HG03025 (cell line): ENCODE measurements around the gene TNRC6B.
"Not testable (repeated sequence)": the region's sequence is repeated elsewhere in the genome, so short reads cannot be mapped to it uniquely, and the experiment has no call there.

Source experiments
- ATAC-seq: cut with Tn5 transposase; IDR thresholded peaks from one replicate; pipeline ENCODE4 v1.9.1; 2021; ENCODE audit warnings: mild to moderate bottlenecking, moderate library complexity; ENCODE audit not compliant: unreplicated experiment, low FRiP score

The TNRC6B gene

GRCh38 chr22:40182231-40182835 is 4.6 kb downstream of the TNRC6B start:
- no peak for ATAC-seq

GRCh38 chr22:40183029-40183581 is 5.4 kb downstream of the TNRC6B start:
- ATAC-seq = no peak

GRCh38 chr22:40183603-40184002 is 5.9 kb downstream of the TNRC6B start:
- ATAC-seq = not testable (repeated sequence)

- ATAC-seq = no peak
These were observed 9.7 kb downstream of the TNRC6B start for GRCh38 chr22:40187389-40187788.

GRCh38 chr22:40189997-40190396 is 12.3 kb downstream of the TNRC6B start:
- ATAC-seq = no peak

- no peak for ATAC-seq
These were observed 12.8 kb downstream of the TNRC6B start for GRCh38 chr22:40190501-40190900.

GRCh38 chr22:40193429-40194421 is 16.0 kb downstream of the TNRC6B start:
- no peak for ATAC-seq

- no peak for ATAC-seq
These were observed 16.9 kb downstream of the TNRC6B start for GRCh38 chr22:40194656-40195055.

GRCh38 chr22:40196628-40197360 is 19.1 kb downstream of the TNRC6B start:
- no peak for ATAC-seq

GRCh38 chr22:40197421-40197820 is 19.7 kb downstream of the TNRC6B start:
- not testable (repeated sequence) for ATAC-seq

- no peak for ATAC-seq
These were observed 21.0 kb downstream of the TNRC6B start for GRCh38 chr22:40198733-40199132.

GRCh38 chr22:40199223-40199622 is 21.5 kb downstream of the TNRC6B start:
- no peak for ATAC-seq

GRCh38 chr22:40199852-40200251 is 22.1 kb downstream of the TNRC6B start:
- ATAC-seq = no peak

- ATAC-seq = no peak
These were observed 23.2 kb downstream of the TNRC6B start for GRCh38 chr22:40200795-40201530.

GRCh38 chr22:40202225-40202944 is 24.7 kb downstream of the TNRC6B start:
- no peak for ATAC-seq

GRCh38 chr22:40203572-40203971 is 25.8 kb downstream of the TNRC6B start:
- no peak for ATAC-seq

GRCh38 chr22:40204321-40205116 is 26.8 kb downstream of the TNRC6B start:
- ATAC-seq = no peak

- no peak for ATAC-seq
These were observed 28.8 kb downstream of the TNRC6B start for GRCh38 chr22:40206561-40206960.

- ATAC-seq = no peak
These were observed 33.1 kb downstream of the TNRC6B start for GRCh38 chr22:40210818-40211217.
